GM19099 (cell line): ENCODE data around the gene CLRN3.

Source experiments
- POLR2A ChIP-seq: IDR thresholded peaks from 3 replicates; pipeline ENCODE4 v1.6.1; 2011; ENCODE audit warnings: low read depth; ENCODE audit not compliant: insufficient read length; ENCODE audit errors: extremely low read depth

The CLRN3 gene

GRCh38 chr10:127921753-127922145, 29.0 kb upstream of the CLRN3 start:
- TF ChIP-seq POLR2A: no peak

GRCh38 chr10:127921075-127921752, 28.5 kb upstream of the CLRN3 start:
- TF ChIP-seq POLR2A: no peak

GRCh38 chr10:127920306-127921074, 27.7 kb upstream of the CLRN3 start:
- no peak for TF ChIP-seq POLR2A

GRCh38 chr10:127919418-127920271, 26.9 kb upstream of the CLRN3 start:
- TF ChIP-seq POLR2A: no peak

GRCh38 chr10:127918572-127918971, 25.8 kb upstream of the CLRN3 start:
- TF ChIP-seq POLR2A: no peak

GRCh38 chr10:127916826-127917225, 24.1 kb upstream of the CLRN3 start:
- no peak for TF ChIP-seq POLR2A

GRCh38 chr10:127915324-127915723, 22.6 kb upstream of the CLRN3 start:
- no peak for TF ChIP-seq POLR2A

- no peak for TF ChIP-seq POLR2A
Measured at GRCh38 chr10:127913368-127913759, 20.6 kb upstream of the CLRN3 start.

- TF ChIP-seq POLR2A: no peak
Measured at GRCh38 chr10:127912607-127913367, 20.0 kb upstream of the CLRN3 start.

- no peak for TF ChIP-seq POLR2A
Measured at GRCh38 chr10:127911867-127912257, 19.1 kb upstream of the CLRN3 start.

- TF ChIP-seq POLR2A: no peak
Measured at GRCh38 chr10:127911218-127911866, 18.6 kb upstream of the CLRN3 start.

- TF ChIP-seq POLR2A: no peak
Measured at GRCh38 chr10:127910464-127910770, 17.7 kb upstream of the CLRN3 start.

GRCh38 chr10:127909716-127910463, 17.1 kb upstream of the CLRN3 start:
- no peak for TF ChIP-seq POLR2A

- TF ChIP-seq POLR2A: no peak
Measured at GRCh38 chr10:127908959-127909267, 16.2 kb upstream of the CLRN3 start.

GRCh38 chr10:127908106-127908958, 15.6 kb upstream of the CLRN3 start:
- no peak for TF ChIP-seq POLR2A
